Vagina (tissue), 2 donors: ENCODE measurements around the gene ACVR2B.

Experiments
- CTCF ChIP-seq, 3 experiments: fragments of 450-650 bp in 2 of 3; fragments of 200-600 bp in 1 of 3; sonication (generic) in 1 of 3; IDR thresholded peaks; one replicate each; pipeline ENCODE4 v1.5.1; 2017 to 2019; ENCODE audit warnings: antibody characterized with exemption in 3 of 3, mild to moderate bottlenecking in 2 of 3, moderate library complexity in 2 of 3
- POLR2A ChIP-seq, 2 donors: fragments of 450-650 bp; IDR thresholded peaks; one replicate each; pipeline ENCODE4 v1.6.1; 2017; ENCODE audit warnings: antibody characterized with exemption in 2 of 2, mild to moderate bottlenecking in 2 of 2, moderate library complexity in 2 of 2

DNA sequence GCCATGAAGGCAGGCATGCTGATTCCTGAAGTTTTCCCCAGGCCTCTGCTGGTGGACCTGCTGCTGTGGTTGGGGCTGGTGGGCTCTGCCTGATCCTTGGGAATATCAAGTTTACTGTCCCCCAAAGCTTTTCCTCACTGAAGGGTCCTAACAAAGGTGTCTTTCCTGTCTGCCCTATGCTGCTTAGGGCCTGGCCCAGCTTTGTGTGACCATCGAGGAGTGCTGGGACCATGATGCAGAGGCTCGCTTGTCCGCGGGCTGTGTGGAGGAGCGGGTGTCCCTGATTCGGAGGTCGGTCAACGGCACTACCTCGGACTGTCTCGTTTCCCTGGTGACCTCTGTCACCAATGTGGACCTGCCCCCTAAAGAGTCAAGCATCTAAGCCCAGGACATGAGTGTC lies 29.3 kb downstream of the ACVR2B start:
- TF ChIP-seq CTCF (IDR thresholded peaks at IDR 0.05) (no peak), POLR2A (IDR thresholded peaks at IDR 0.05) (no peak)
